HepG2 (cell line): ENCODE measurements around the gene LPO. TPM values are rescaled to one million over a fixed set of nuclear protein-coding genes. Genes with fewer than 3 reads are reported as not detected.

Source experiments
- ATAC-seq: fragments of 200-7000 bp; cut with Tn5 transposase; 3 replicates; pipeline ENCODE4 v1.9.1; 2020; ENCODE audit warnings: mild to moderate bottlenecking, moderate library complexity
- BruUV-seq: library from RNA; stranded (reverse); fragments of 400-500 nt; replicated peaks from 2 replicates; lab custom pipeline; 2021; lab: Mats Ljungman, UMichigan
- CTCF ChIA-PET: fragments of 300-600 bp; formaldehyde crosslinking; extraction: SDS; loops from one replicate; lab custom pipeline; 2021; ENCODE audit warnings: low total read pairs, inconsistent platforms, low intra/inter-chr PET ratio; lab: Yijun Ruan, JAX
- POLR2A ChIA-PET: fragments of 350-600 bp; sonication (Branson Sonifier 250); formaldehyde crosslinking; loops from one replicate; lab custom pipeline; 2020; ENCODE audit warnings: antibody characterized with exemption, inconsistent platforms; lab: Yijun Ruan, JAX
- DNase-seq: peaks from one replicate; pipeline ENCODE4 v3.0.0-alpha.2; 2015; ENCODE audit warnings: low spot score
- FAIRE-seq: peaks from 3 replicates; lab custom pipeline; 2011; peaks lifted over from hg19 to GRCh38; lab: Jason Lieb, UNC
- H2AFZ ChIP-seq: one replicate; pipeline ENCODE4 v1.6.1; 2011; ENCODE audit warnings: low read length, inconsistent platforms
- H3K27ac ChIP-seq: fragments of 300-600 bp; 3 replicates; pipeline ENCODE4 v1.8.0; 2011; ENCODE audit warnings: mixed run types, mild to moderate bottlenecking, mixed read lengths, low read length, inconsistent platforms; ENCODE audit not compliant: insufficient read depth; ENCODE audit errors: extremely low read length
- H3K27me3 ChIP-seq, 2 experiments: fragments of 200-600 bp in 1 of 2; 2 replicates in 1 of 2; 3 replicates in 1 of 2; pipeline versions ENCODE4 v1.6.0 to v1.8.0; 2011; ENCODE audit warnings: low read length in 2 of 2, mild to moderate bottlenecking in 2 of 2, moderate library complexity in 2 of 2, inconsistent platforms in 1 of 2; ENCODE audit not compliant: insufficient read depth in 2 of 2, control insufficient read depth in 1 of 2
- H3K36me3 ChIP-seq, 2 experiments: fragments of 200-600 bp in 1 of 2; replicated peaks in 1 of 2; 2 replicates in 1 of 2; 3 replicates in 1 of 2; pipeline versions ENCODE4 v1.5.1 to v1.8.0; 2011; ENCODE audit warnings: low read length in 2 of 2, inconsistent platforms in 1 of 2; ENCODE audit not compliant: insufficient read depth in 2 of 2, control insufficient read depth in 1 of 2
- H3K4me1 ChIP-seq: 2 replicates; pipeline ENCODE4 v1.5.1; 2012; ENCODE audit warnings: low read length, inconsistent platforms; ENCODE audit not compliant: insufficient read depth
- H3K4me2 ChIP-seq: 2 replicates; pipeline ENCODE4 v1.6.0; 2011; ENCODE audit warnings: low read depth, low read length, inconsistent platforms
- H3K4me3 ChIP-seq, 3 experiments: fragments of 200-600 bp in 1 of 3; sonication (generic), shearing (Covaris generic) in 1 of 3; replicated peaks in 1 of 3; 2 replicates each; pipeline ENCODE4 v1.5.1; 2011 to 2016; ENCODE audit warnings: low read length in 3 of 3, inconsistent platforms in 2 of 3, low read depth in 2 of 3, mild to moderate bottlenecking in 2 of 3, control low read depth in 1 of 3, mixed read lengths in 1 of 3; ENCODE audit not compliant: insufficient read depth in 1 of 3
- H3K79me2 ChIP-seq: one replicate; pipeline ENCODE4 v1.6.1; 2011; ENCODE audit warnings: low read length, inconsistent platforms; ENCODE audit not compliant: insufficient read depth
- H3K9ac ChIP-seq: 2 replicates; pipeline ENCODE4 v1.6.0; 2011; ENCODE audit warnings: mild to moderate bottlenecking, low read depth, low read length, inconsistent platforms; ENCODE audit not compliant: insufficient read depth
- H3K9me3 ChIP-seq: 2 replicates; pipeline ENCODE4 v1.5.1; 2012; ENCODE audit warnings: mild to moderate bottlenecking, low read length
- H4K20me1 ChIP-seq: 2 replicates; pipeline ENCODE4 v1.6.0; 2011; ENCODE audit warnings: inconsistent platforms, mild to moderate bottlenecking, low read length, moderate library complexity; ENCODE audit not compliant: insufficient read depth
- IRX3 ChIP-seq: sonication (generic); formaldehyde crosslinking; IDR thresholded peaks from 2 replicates; pipeline ENCODE4 v1.8.1; 2023; ENCODE audit warnings: mild to moderate bottlenecking, low read depth, missing genetic modification reagents, borderline replicate concordance
- JUNB ChIP-seq: sonication (generic); formaldehyde crosslinking; IDR thresholded peaks from 2 replicates; pipeline ENCODE4 v1.8.0; 2022; ENCODE audit warnings: missing genetic modification reagents, mild to moderate bottlenecking, borderline replicate concordance
- MTF2 ChIP-seq: sonication (generic); formaldehyde crosslinking; IDR thresholded peaks from 2 replicates; pipeline ENCODE4 v1.5.0; 2020; ENCODE audit warnings: missing genetic modification reagents, borderline replicate concordance
- NFIC ChIP-seq: IDR thresholded peaks from 2 replicates; pipeline ENCODE4 v1.6.1; 2012; ENCODE audit warnings: mild to moderate bottlenecking, low read length, inconsistent platforms
- PRPF4 ChIP-seq: fragments of 200-400 bp; formaldehyde crosslinking; IDR thresholded peaks from 2 replicates; pipeline ENCODE4 v1.6.1; 2016; ENCODE audit warnings: low read length, low read depth; ENCODE audit not compliant: poor library complexity, severe bottlenecking
- YY1 ChIP-seq: IDR thresholded peaks from 2 replicates; pipeline ENCODE4 v1.6.1; 2011; ENCODE audit warnings: low read length, low read depth, moderate library complexity, mild to moderate bottlenecking; ENCODE audit not compliant: insufficient read depth, insufficient replicate concordance
- ZBTB1 ChIP-seq: sonication (generic); formaldehyde crosslinking; IDR thresholded peaks from 2 replicates; pipeline ENCODE4 v1.4.0; 2020; ENCODE audit warnings: missing genetic modification reagents, borderline replicate concordance
- ZNF276 ChIP-seq: sonication (generic); formaldehyde crosslinking; IDR thresholded peaks from 2 replicates; pipeline ENCODE4 v1.4.0; 2020; ENCODE audit warnings: mild to moderate bottlenecking, low read depth, missing genetic modification reagents
- ZNF296 ChIP-seq: sonication (generic); formaldehyde crosslinking; conservative IDR thresholded peaks from 2 replicates; pipeline ENCODE4 v1.5.0; 2020; ENCODE audit warnings: mild to moderate bottlenecking, missing genetic modification reagents
- ZNF34 ChIP-seq: sonication (generic); formaldehyde crosslinking; IDR thresholded peaks from 2 replicates; pipeline ENCODE4 v1.4.0; 2020; ENCODE audit warnings: mild to moderate bottlenecking, missing genetic modification reagents, borderline replicate concordance
- ZNF562 ChIP-seq: sonication (generic); formaldehyde crosslinking; IDR thresholded peaks from 2 replicates; pipeline ENCODE4 v1.8.0; 2022; ENCODE audit warnings: missing genetic modification reagents, borderline replicate concordance
- ZNF713 ChIP-seq: sonication (generic); formaldehyde crosslinking; IDR thresholded peaks from 2 replicates; pipeline ENCODE4 v1.4.0; 2020; ENCODE audit warnings: mild to moderate bottlenecking, missing genetic modification reagents
- WGBS: methylation state at CpG from one replicate; pipeline ENCODE4 v1.1.6; 2017; ENCODE audit warnings: low lambda C conversion rate; 5-methylcytosine and 5-hydroxymethylcytosine counted together
- in situ Hi-C: cut with HindIII; loops from 2 replicates; pipeline ENCODE4 v1.10.0; 2017; ENCODE audit warnings: low pct_unique_long_range_greater_than_20kb; ENCODE audit not compliant: extremely low pct_ligation_motif_present
- intact Hi-C: fragments of 100-400 bp; cut with micrococcal nuclease; formaldehyde crosslinking; loops from one replicate; pipeline ENCODE4 v1.10.0; 2022; ENCODE audit not compliant: unreplicated experiment
- polyA plus RNA-seq, 8 experiments: library from polyadenylated mRNA; depleted of rRNA in 3 of 8; stranded (reverse) in 7 of 8; unstranded in 1 of 8; fragments of >200 nt; fragmentation: Illumina TruSeq in 4 of 8; extraction: Trizol in 4 of 8; gene quantifications; 2 replicates each; pipeline versions ENCODE4 v1.2.1 to v1.2.3, GENCODE V29; 2011 to 2016; ENCODE audit warnings: low read depth in 4 of 8, missing spikeins in 1 of 8, mixed read lengths in 1 of 8; ENCODE audit not compliant: insufficient read depth in 1 of 8
- total RNA-seq, 5 experiments: library from RNA; depleted of rRNA; stranded (reverse); fragments of >200 nt; fragmentation: Illumina TruSeq; extraction: Trizol; gene quantifications; 2 replicates each; pipeline ENCODE4 v1.2.3, GENCODE V29; 2016; ENCODE audit warnings: low read depth in 1 of 5
- TF ChIP-seq, protein P1 (sequence below): IDR thresholded peaks from 2 replicates; pipeline ENCODE4 v1.6.1; 2016; ENCODE audit warnings: missing biosample characterization, missing genetic modification reagents, low read depth

LPO gene
- total and polyA plus RNA-seq, 2 of the 13 experiments (the other 11 are each of a cell fraction or from before 2014, with no cell fraction given), result not detected

- H3K27ac ChIP-seq, result no peak overlapping the region
- H3K4me2 ChIP-seq, result peak overlapping the region; percentile 56
- 16% methylated on average over 21 of the region's 21 CpGs for WGBS
- H2AFZ ChIP-seq, result peak overlapping the region; percentile 9
- peak overlapping the region in 1 of 3 experiments; percentile 44; a peak in 1 of 6 replicates for H3K4me3 ChIP-seq
- BruUV-seq, result no TSS peak
- ATAC-seq (no peak; the same call in 2 of the 3 replicates), FAIRE-seq (no peak), DNase-seq (no peak)
- H3K9me3 ChIP-seq, result no peaks in the 10 kb centered on the region
- H3K27me3 ChIP-seq, result peaks cover 28 to 92% of the 10 kb centered on the region in 2 experiments; a peak in 4 of 5 replicates
- H3K36me3 ChIP-seq, result no peaks in the 10 kb centered on the region
- no peaks in the 10 kb centered on the region for H3K79me2 ChIP-seq
- in situ Hi-C loops, result loop anchor here (5.0 kb wide), 1 partner anchor 138 kb away; no protein-coding TSS in a partner anchor
- no peak overlapping the region for H3K9ac ChIP-seq
- ChIA-PET POLR2A (interaction anchor here (0.7 to 1.6 kb wide), 2 partner anchors 8 to 108 kb away, joined by 3 read pairs; partner anchors contain the start of gene RNF43), CTCF (interaction anchor here (2.2 to 2.4 kb wide), 2 partner anchors 8 to 138 kb away, joined by 9 to 24 read pairs; no protein-coding TSS in a partner anchor)
- no peaks in the 10 kb centered on the region for H4K20me1 ChIP-seq
- peaks cover 18% of the 10 kb centered on the region for H3K4me1 ChIP-seq
- intact Hi-C loops, result loop anchor here (2.0 kb wide), 1 partner anchor 138 kb away; no protein-coding TSS in a partner anchor
- TF ChIP-seq ZNF276 (CRISPR knock-in tag) (no peak), ZBTB1 (CRISPR knock-in tag) (no peak), ZNF296 (no peak), MTF2 (CRISPR knock-in tag) (no peak), ZNF34 (no peak), YY1 (no peak), PRPF4 (no peak), ZNF713 (no peak), ZNF562 (CRISPR knock-in tag) (no peak), NFIC (no peak), JUNB (CRISPR knock-in tag) (no peak), IRX3 (CRISPR knock-in tag) (no peak)
- TF ChIP-seq, protein P1, sequence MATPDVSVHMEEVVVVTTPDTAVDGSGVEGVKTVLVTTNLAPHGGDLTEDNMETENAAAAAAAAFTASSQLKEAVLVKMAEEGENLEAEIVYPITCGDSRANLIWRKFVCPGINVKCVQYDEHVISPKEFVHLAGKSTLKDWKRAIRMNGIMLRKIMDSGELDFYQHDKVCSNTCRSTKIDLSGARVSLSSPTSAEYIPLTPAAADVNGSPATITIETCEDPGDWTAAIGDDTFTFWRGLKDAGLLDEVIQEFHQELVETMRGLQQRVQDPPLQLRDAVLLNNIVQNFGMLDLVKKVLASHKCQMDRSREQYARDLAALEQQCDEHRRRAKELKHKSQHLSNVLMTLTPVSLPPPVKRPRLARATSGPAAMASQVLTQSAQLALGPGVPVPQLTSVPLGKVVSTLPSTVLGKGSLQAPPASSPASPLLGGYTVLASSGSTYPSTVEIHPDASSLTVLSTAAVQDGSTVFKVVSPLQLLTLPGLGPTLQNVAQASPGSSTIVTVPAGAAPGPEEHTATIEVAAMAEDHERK (CRISPR knock-in tag), result no peak
Observed at GRCh38 chr17:58308985-58309917, 70.9 kb downstream of the LPO start.
